Neural progenitor cell (in vitro differentiated cells): Measurements from ENCODE around the gene KLRK1. TPM values are rescaled to one million over a fixed set of nuclear protein-coding genes. Genes with fewer than 3 reads are reported as not detected.
"Not testable (repeated sequence)": the region's sequence is repeated elsewhere in the genome, so short reads cannot be mapped to it uniquely, and the experiment has no call there.

Experiments
- DNase-seq: peaks from one replicate; pipeline ENCODE4 v3.0.0-alpha.2; 2016; ENCODE audit warnings: low spot score
- H2AFZ ChIP-seq: fragments of 200-600 bp; sonication (generic); replicated peaks from 2 replicates; pipeline ENCODE4 v1.6.1; 2016; ENCODE audit warnings: antibody characterized with exemption
- H3F3A ChIP-seq: fragments of 200-600 bp; sonication (generic); 2 replicates; pipeline ENCODE4 v1.6.1; 2016; ENCODE audit warnings: antibody characterized with exemption, low read depth
- H3K27ac ChIP-seq: fragments of 200-600 bp; sonication (generic); 2 replicates; pipeline ENCODE4 v1.5.1; 2016; ENCODE audit warnings: mild to moderate bottlenecking
- H3K27me3 ChIP-seq: fragments of 200-600 bp; sonication (generic); 2 replicates; pipeline ENCODE4 v1.6.1; 2016; ENCODE audit warnings: mild to moderate bottlenecking, moderate library complexity
- H3K36me3 ChIP-seq: fragments of 200-600 bp; sonication (generic); 2 replicates; pipeline ENCODE4 v1.5.1; 2016
- H3K4me1 ChIP-seq: fragments of 200-600 bp; sonication (generic); 2 replicates; pipeline ENCODE4 v1.6.1; 2016; ENCODE audit warnings: mixed run types
- H3K4me2 ChIP-seq: fragments of 200-600 bp; sonication (generic); 2 replicates; pipeline ENCODE4 v1.6.1; 2016
- H3K4me3 ChIP-seq: fragments of 200-600 bp; sonication (generic); 2 replicates; pipeline ENCODE4 v1.5.1; 2016
- H3K79me2 ChIP-seq: fragments of 200-600 bp; sonication (generic); 2 replicates; pipeline ENCODE4 v1.6.1; 2016; ENCODE audit warnings: low read depth
- H3K9ac ChIP-seq: fragments of 200-600 bp; sonication (generic); 2 replicates; pipeline ENCODE4 v1.6.1; 2016
- H3K9me3 ChIP-seq: fragments of 200-600 bp; sonication (generic); 2 replicates; pipeline ENCODE4 v1.5.1; 2016; ENCODE audit warnings: low read depth
- H4K20me1 ChIP-seq: fragments of 200-600 bp; sonication (generic); 2 replicates; pipeline ENCODE4 v1.6.1; 2016; ENCODE audit warnings: low read depth
- H3K27ac Mint-ChIP-seq: 3 replicates; pipeline ENCODE4 v1.8.0; 2021; ENCODE audit warnings: mixed read lengths
- H3K27me3 Mint-ChIP-seq: 2 replicates; pipeline ENCODE4 v1.8.0; 2022; ENCODE audit warnings: low read depth, mild to moderate bottlenecking, inconsistent platforms, moderate library complexity, mixed read lengths; ENCODE audit not compliant: insufficient read depth
- H3K36me3 Mint-ChIP-seq: 3 replicates; pipeline ENCODE4 v1.8.0; 2021; ENCODE audit warnings: mixed read lengths
- H3K4me1 Mint-ChIP-seq: 3 replicates; pipeline ENCODE4 v1.8.0; 2021; ENCODE audit warnings: mixed read lengths
- H3K4me3 Mint-ChIP-seq: 3 replicates; pipeline ENCODE4 v1.8.0; 2021; ENCODE audit warnings: mild to moderate bottlenecking, moderate library complexity, mixed read lengths
- H3K9me3 Mint-ChIP-seq: 3 replicates; pipeline ENCODE4 v1.8.0; 2020; ENCODE audit warnings: mixed read lengths
- CTCF ChIP-seq: fragments of 200-600 bp; sonication (generic); IDR thresholded peaks from 2 replicates; pipeline ENCODE4 v1.5.1; 2017; ENCODE audit warnings: antibody characterized with exemption, mild to moderate bottlenecking
- EZH2 ChIP-seq: fragments of 200-600 bp; sonication (generic); IDR thresholded peaks from 2 replicates; pipeline ENCODE4 v1.6.1; 2017; ENCODE audit warnings: antibody characterized with exemption, mild to moderate bottlenecking, moderate library complexity
- EZH2phosphoT487 ChIP-seq: fragments of 200-600 bp; sonication (generic); IDR thresholded peaks from 2 replicates; pipeline ENCODE4 v1.6.1; 2017; ENCODE audit warnings: antibody characterized with exemption
- total RNA-seq: library from RNA; depleted of rRNA; stranded (reverse); fragments of >200 nt; gene quantifications from 2 replicates; pipeline ENCODE4 v1.2.3, GENCODE V29; 2015; ENCODE audit warnings: low replicate concordance

Gene KLRK1
- total RNA-seq, 1 donor from 2014 or later = not detected

- Mint-ChIP-seq H3K9me3 (peaks cover 6% of the 10 kb centered on the region), H3K27me3 (peaks cover 3% of the 10 kb centered on the region), H3K27ac (no peak overlapping the region), H3K36me3 (peaks cover 2% of the 10 kb centered on the region), H3K4me1 (peaks cover 14% of the 10 kb centered on the region), H3K4me3 (no peak overlapping the region)
- Histone ChIP-seq H2AFZ (no peak overlapping the region), H3K9ac (no peak overlapping the region), H3K36me3 (no peaks in the 10 kb centered on the region), H3K79me2 (no peaks in the 10 kb centered on the region), H3K4me2 (no peak overlapping the region), H3K4me3 (no peak overlapping the region), H4K20me1 (no peaks in the 10 kb centered on the region), H3K4me1 (peaks cover 23% of the 10 kb centered on the region), H3K9me3 (no peaks in the 10 kb centered on the region), H3K27ac (no peak overlapping the region), H3K27me3 (no peaks in the 10 kb centered on the region), H3F3A (peaks cover 3% of the 10 kb centered on the region)
- no peak for DNase-seq
- TF ChIP-seq CTCF = no peak
- no peak for TF ChIP-seq EZH2
- no peak for TF ChIP-seq EZH2phosphoT487
Measured at GRCh38 chr12:10369557-10370415, 20.1 kb downstream of the KLRK1 start.

- H3K36me3 ChIP-seq = no peaks in the 10 kb centered on the region
- H3K9ac ChIP-seq = no peak overlapping the region
- H3F3A ChIP-seq = peaks cover 11% of the 10 kb centered on the region
- H3K9me3 Mint-ChIP-seq = peaks cover 6% of the 10 kb centered on the region
- no peak for DNase-seq
- H3K4me1 Mint-ChIP-seq = peaks cover 14% of the 10 kb centered on the region
- no peak for TF ChIP-seq EZH2
- TF ChIP-seq CTCF = no peak
- no peak for TF ChIP-seq EZH2phosphoT487
- H3K4me1 ChIP-seq = peaks cover 28% of the 10 kb centered on the region
- H3K27ac Mint-ChIP-seq = no peak overlapping the region
- H4K20me1 ChIP-seq = no peaks in the 10 kb centered on the region
- no peak overlapping the region for H2AFZ ChIP-seq
- no peaks in the 10 kb centered on the region for H3K79me2 ChIP-seq
- peaks cover 3% of the 10 kb centered on the region for H3K27me3 Mint-ChIP-seq
- no peak overlapping the region for H3K4me3 ChIP-seq
- no peaks in the 10 kb centered on the region for H3K9me3 ChIP-seq
- peaks cover 2% of the 10 kb centered on the region for H3K36me3 Mint-ChIP-seq
- no peak overlapping the region for H3K4me3 Mint-ChIP-seq
- no peak overlapping the region for H3K27ac ChIP-seq
- no peak overlapping the region for H3K4me2 ChIP-seq
- H3K27me3 ChIP-seq = no peaks in the 10 kb centered on the region
Measured at GRCh38 chr12:10368206-10369171, 21.4 kb downstream of the KLRK1 start.

- Histone ChIP-seq H3K4me1 (peaks cover 34% of the 10 kb centered on the region), H3F3A (peaks cover 11% of the 10 kb centered on the region)
- H3K4me3 ChIP-seq, H3K27me3 ChIP-seq, H3K27ac Mint-ChIP-seq, H3K27me3 Mint-ChIP-seq, H3K9me3 ChIP-seq, DNase-seq, H3K9me3 Mint-ChIP-seq, H3K79me2 ChIP-seq, H2AFZ ChIP-seq, H3K27ac ChIP-seq, H3K9ac ChIP-seq, H3K36me3 ChIP-seq, H3K36me3 Mint-ChIP-seq, H3K4me2 ChIP-seq, H3K4me3 Mint-ChIP-seq, H4K20me1 ChIP-seq: not testable (repeated sequence)
- H3K4me1 Mint-ChIP-seq = peaks cover 11% of the 10 kb centered on the region
Measured at GRCh38 chr12:10367714-10368113, 22.1 kb downstream of the KLRK1 start.
